ENCODE data around the gene GPLD1. TPM values are rescaled to one million over a fixed set of nuclear protein-coding genes. Genes with fewer than 3 reads are reported as not detected.

Gene GPLD1
- total and polyA plus RNA-seq, 9 of the 15 experiments (the other 6 are each of a cell fraction or from before 2014, with no cell fraction given): 0.11 to 1.3 (median 0.82) TPM

DNA sequence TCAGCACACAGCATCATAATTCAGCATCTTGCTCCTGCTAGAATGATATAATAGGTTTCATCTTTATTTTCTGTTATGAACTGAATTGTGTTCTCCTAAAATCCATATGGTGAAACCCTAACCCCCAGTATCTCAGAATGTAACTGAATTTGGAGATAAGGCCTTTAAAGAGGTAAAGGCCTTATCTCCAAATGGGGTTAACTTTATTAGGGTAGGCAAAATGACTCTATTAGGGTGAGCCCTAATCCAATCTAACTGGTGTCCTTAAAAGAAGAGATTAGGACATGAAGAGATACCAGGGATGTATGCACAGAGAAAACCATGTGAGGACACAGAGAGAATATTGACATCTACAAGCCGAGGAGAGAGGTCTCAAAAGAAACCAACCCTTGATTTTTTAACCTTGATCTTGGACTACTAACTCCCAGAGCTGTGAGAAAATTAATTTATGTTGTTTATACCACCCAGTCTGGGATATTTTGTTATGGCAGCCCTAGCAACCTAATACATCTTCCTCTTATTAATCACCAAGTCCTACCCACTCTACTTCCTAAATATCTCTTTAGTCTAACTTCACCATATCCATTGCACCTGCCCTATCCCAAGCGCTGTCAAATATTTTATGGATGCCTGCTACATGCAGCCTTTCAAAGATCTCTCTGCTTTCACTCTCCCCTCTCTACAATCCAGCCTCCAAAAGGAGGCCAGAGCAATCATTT lies 95.2 kb downstream of the GPLD1 start (continued):
- TF ChIP-seq JUNB (CRISPR knock-in tag; conservative IDR thresholded peaks at IDR 0.05): no peak
- TF ChIP-seq, protein P1, sequence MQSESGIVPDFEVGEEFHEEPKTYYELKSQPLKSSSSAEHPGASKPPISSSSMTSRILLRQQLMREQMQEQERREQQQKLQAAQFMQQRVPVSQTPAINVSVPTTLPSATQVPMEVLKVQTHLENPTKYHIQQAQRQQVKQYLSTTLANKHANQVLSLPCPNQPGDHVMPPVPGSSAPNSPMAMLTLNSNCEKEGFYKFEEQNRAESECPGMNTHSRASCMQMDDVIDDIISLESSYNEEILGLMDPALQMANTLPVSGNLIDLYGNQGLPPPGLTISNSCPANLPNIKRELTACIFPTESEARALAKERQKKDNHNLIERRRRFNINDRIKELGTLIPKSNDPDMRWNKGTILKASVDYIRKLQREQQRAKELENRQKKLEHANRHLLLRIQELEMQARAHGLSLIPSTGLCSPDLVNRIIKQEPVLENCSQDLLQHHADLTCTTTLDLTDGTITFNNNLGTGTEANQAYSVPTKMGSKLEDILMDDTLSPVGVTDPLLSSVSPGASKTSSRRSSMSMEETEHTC (IDR thresholded peaks at IDR 0.05): no peak
- no peak for TF ChIP-seq NKRF (IDR thresholded peaks at IDR 0.05; ENCODE audit: borderline replicate concordance)
- no peak for TF ChIP-seq CBX1 (IDR thresholded peaks at IDR 0.05; ENCODE audit: low read depth)
- TF ChIP-seq STAT5B (CRISPR knock-in tag; IDR thresholded peaks at IDR 0.05): no peak
- TF ChIP-seq GABPB2 (CRISPR knock-in tag; conservative IDR thresholded peaks at IDR 0.05): no peak
- TF ChIP-seq CEBPG (CRISPR knock-in tag; IDR thresholded peaks at IDR 0.05): no peak
- no peak for TF ChIP-seq CEBPG (tag; conservative IDR thresholded peaks at IDR 0.05 in 1 of 2, IDR thresholded peaks at IDR 0.05 in 1 of 2)
